ENCODE results near the gene HAGHL.

DNA sequence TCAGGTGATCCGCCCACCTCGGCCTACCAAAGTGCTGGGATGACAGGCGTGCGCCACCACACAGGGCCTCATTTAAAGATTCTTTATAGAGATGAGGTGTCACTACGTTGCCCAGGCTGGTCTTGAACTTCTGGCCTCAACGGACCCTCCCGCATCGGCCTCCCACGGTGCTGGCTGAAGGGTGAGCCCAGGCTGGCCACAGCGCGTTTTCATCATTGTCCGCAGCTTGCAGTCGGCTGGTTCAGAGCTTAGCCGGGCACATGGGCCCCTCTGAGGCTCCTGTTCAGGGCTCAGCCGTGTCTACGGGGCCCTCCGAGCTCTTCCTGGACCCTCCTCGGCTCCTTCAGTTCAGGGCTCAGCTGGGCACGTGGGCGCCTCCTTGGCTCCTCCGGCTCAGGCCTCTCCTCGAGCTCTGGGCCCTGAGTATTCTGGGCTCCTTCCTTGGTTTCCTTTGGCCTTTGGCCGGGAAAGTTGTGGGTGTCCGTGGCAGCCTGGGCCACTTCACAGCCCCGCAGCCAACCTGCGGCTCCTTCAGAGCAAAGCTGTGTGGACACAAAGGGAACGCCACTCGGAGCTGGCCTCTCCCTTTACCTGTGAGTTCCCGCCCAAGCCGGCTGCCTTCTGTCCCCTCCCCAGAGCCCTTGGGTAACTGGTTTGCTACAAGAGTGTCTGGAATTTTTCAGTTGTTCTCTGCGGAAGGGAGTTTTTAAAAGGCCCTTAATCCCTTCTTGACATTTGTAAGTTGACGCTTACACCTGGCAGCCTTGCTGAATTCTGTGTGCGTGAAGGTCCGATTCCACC is 32.4 kb downstream of the HAGHL start:
- TF ChIP-seq CTCF (IDR thresholded peaks at IDR 0.05) (no peak), EP300 (IDR thresholded peaks at IDR 0.05) (no peak)
